Measurements from ENCODE around the gene WWC2. TPM values are rescaled to one million over a fixed set of nuclear protein-coding genes. Genes with fewer than 3 reads are reported as not detected.

Gene WWC2
- total RNA-seq, 1 experiment from 2014 or later: 80.3 TPM

- DNase-seq (ENCODE audit: low read depth, low spot score) (no peak), ATAC-seq (no peak)
- BruUV-seq (replicated peaks): no TSS peak
- in situ Hi-C loops (cut with HindIII; ENCODE audit: low pct_unique_long_range_greater_than_20kb, low sequenced_read_pairs) (no loop called here), intact Hi-C loops (cut with micrococcal nuclease; ENCODE audit: unreplicated experiment) (no loop called here)
- ChIA-PET POLR2A (interaction anchor here (0.6 kb wide), 1 partner anchor 46 kb away, joined by 6 read pairs; no protein-coding TSS in a partner anchor), CTCF (no interaction called here)
- H3K4me1 ChIP-seq (ENCODE audit: control insufficient read depth, insufficient read depth, low read length): no peaks in the 10 kb centered on the region
- no peaks in the 10 kb centered on the region for H3K36me3 ChIP-seq (ENCODE audit: control insufficient read depth, insufficient read depth, low read length)
- H3K27ac ChIP-seq (ENCODE audit: low read length): no peak overlapping the region
- no peaks in the 10 kb centered on the region for H3K27me3 ChIP-seq (ENCODE audit: control insufficient read depth, insufficient read depth, low read length)
- no peak overlapping the region for H3K4me3 ChIP-seq (ENCODE audit: low read depth in 2 of 2, low read length in 2 of 2)
- H3K9me3 ChIP-seq (ENCODE audit: control insufficient read depth, insufficient read depth, low read depth, low read length): no peaks in the 10 kb centered on the region
- TF ChIP-seq, protein P1, sequence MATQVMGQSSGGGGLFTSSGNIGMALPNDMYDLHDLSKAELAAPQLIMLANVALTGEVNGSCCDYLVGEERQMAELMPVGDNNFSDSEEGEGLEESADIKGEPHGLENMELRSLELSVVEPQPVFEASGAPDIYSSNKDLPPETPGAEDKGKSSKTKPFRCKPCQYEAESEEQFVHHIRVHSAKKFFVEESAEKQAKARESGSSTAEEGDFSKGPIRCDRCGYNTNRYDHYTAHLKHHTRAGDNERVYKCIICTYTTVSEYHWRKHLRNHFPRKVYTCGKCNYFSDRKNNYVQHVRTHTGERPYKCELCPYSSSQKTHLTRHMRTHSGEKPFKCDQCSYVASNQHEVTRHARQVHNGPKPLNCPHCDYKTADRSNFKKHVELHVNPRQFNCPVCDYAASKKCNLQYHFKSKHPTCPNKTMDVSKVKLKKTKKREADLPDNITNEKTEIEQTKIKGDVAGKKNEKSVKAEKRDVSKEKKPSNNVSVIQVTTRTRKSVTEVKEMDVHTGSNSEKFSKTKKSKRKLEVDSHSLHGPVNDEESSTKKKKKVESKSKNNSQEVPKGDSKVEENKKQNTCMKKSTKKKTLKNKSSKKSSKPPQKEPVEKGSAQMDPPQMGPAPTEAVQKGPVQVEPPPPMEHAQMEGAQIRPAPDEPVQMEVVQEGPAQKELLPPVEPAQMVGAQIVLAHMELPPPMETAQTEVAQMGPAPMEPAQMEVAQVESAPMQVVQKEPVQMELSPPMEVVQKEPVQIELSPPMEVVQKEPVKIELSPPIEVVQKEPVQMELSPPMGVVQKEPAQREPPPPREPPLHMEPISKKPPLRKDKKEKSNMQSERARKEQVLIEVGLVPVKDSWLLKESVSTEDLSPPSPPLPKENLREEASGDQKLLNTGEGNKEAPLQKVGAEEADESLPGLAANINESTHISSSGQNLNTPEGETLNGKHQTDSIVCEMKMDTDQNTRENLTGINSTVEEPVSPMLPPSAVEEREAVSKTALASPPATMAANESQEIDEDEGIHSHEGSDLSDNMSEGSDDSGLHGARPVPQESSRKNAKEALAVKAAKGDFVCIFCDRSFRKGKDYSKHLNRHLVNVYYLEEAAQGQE (IDR thresholded peaks at IDR 0.05; ENCODE audit: insufficient read depth in 1 of 2, low read depth in 2 of 2, low read length in 1 of 2): no peak
- TF ChIP-seq POLR2AphosphoS5 (IDR thresholded peaks at IDR 0.05; ENCODE audit: low read depth, low read length) (no peak), SIN3A (IDR thresholded peaks at IDR 0.05; ENCODE audit: borderline replicate concordance, insufficient read depth, low read depth, low read length) (no peak), TCF7L2 (IDR thresholded peaks at IDR 0.05; ENCODE audit: low read depth, low read length) (no peak), CTCF (IDR thresholded peaks at IDR 0.05) (no peak)
Measured at GRCh38 chr4:183352546-183352945, 253.5 kb downstream of the WWC2 start.

- TF ChIP-seq CTCF (IDR thresholded peaks at IDR 0.05) (no peak), TCF7L2 (IDR thresholded peaks at IDR 0.05; ENCODE audit: low read depth, low read length) (no peak), POLR2AphosphoS5 (IDR thresholded peaks at IDR 0.05; ENCODE audit: low read depth, low read length) (no peak), SIN3A (IDR thresholded peaks at IDR 0.05; ENCODE audit: borderline replicate concordance, insufficient read depth, low read depth, low read length) (no peak)
- TF ChIP-seq, protein P1 (IDR thresholded peaks at IDR 0.05; ENCODE audit: insufficient read depth in 1 of 2, low read depth in 2 of 2, low read length in 1 of 2): no peak
- H3K4me1 ChIP-seq (ENCODE audit: control insufficient read depth, insufficient read depth, low read length): no peaks in the 10 kb centered on the region
- H3K4me3 ChIP-seq (ENCODE audit: low read depth in 2 of 2, low read length in 2 of 2): no peak overlapping the region
- BruUV-seq (replicated peaks): no TSS peak
- no peaks in the 10 kb centered on the region for H3K27me3 ChIP-seq (ENCODE audit: control insufficient read depth, insufficient read depth, low read length)
- H3K9me3 ChIP-seq (ENCODE audit: control insufficient read depth, insufficient read depth, low read depth, low read length): no peaks in the 10 kb centered on the region
- in situ Hi-C loops (cut with HindIII; ENCODE audit: low pct_unique_long_range_greater_than_20kb, low sequenced_read_pairs): no loop called here
- DNase-seq (ENCODE audit: low read depth, low spot score) (no peak), ATAC-seq (no peak; the same call in 1 of the 2 replicates)
- CTCF ChIA-PET: no interaction called here
- H3K36me3 ChIP-seq (ENCODE audit: control insufficient read depth, insufficient read depth, low read length): no peaks in the 10 kb centered on the region
- POLR2A ChIA-PET: interaction anchor here (0.5 kb wide), 1 partner anchor 9 kb away, joined by 3 read pairs; no protein-coding TSS in a partner anchor
- H3K27ac ChIP-seq (ENCODE audit: low read length): no peak overlapping the region
- intact Hi-C loops (cut with micrococcal nuclease; ENCODE audit: unreplicated experiment): no loop called here
Measured at GRCh38 chr4:183353557-183353956, 254.5 kb downstream of the WWC2 start.
